GM12864 (cell line): ENCODE results near the gene ZBTB45.
"Not testable (repeated sequence)": the region's sequence is repeated elsewhere in the genome, so short reads cannot be mapped to it uniquely, and the experiment has no call there.

ENCODE experiments used
- DNase-seq: peaks from one replicate; pipeline ENCODE4 v3.0.0-alpha.2; 2011; ENCODE audit warnings: low read depth
- H3K4me3 ChIP-seq: 2 replicates; pipeline ENCODE4 v1.5.1; 2011; ENCODE audit warnings: mild to moderate bottlenecking, low read depth, low read length, control low read depth
- TF ChIP-seq, protein P1 (sequence below): IDR thresholded peaks from 2 replicates; pipeline ENCODE4 v1.5.1; 2011; ENCODE audit warnings: low read depth, mild to moderate bottlenecking, moderate library complexity, low read length, control low read depth, inconsistent platforms; ENCODE audit errors: missing control alignments

ZBTB45 gene

DNA sequence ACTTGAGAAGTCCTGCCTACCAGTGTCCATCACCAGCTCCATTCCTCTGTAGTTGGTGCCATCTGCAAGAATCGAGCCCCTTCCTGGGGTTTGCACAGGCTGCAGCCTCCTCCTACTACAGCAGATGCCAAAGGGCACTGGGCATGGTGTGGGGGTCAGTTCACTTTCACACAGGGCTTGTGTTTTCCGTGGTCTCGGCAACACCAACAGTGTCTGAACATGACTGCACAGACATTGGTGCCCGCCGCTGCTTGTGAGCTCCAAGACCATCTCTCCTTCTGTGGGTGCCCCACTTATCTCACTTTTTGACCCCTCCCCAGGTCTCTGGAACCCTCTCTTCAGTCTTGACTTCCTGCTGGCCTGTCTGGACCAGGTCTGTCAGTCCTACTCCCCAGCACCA lies 28.2 kb downstream of the ZBTB45 start:
- DNase-seq: no peak
- TF ChIP-seq, protein P1, sequence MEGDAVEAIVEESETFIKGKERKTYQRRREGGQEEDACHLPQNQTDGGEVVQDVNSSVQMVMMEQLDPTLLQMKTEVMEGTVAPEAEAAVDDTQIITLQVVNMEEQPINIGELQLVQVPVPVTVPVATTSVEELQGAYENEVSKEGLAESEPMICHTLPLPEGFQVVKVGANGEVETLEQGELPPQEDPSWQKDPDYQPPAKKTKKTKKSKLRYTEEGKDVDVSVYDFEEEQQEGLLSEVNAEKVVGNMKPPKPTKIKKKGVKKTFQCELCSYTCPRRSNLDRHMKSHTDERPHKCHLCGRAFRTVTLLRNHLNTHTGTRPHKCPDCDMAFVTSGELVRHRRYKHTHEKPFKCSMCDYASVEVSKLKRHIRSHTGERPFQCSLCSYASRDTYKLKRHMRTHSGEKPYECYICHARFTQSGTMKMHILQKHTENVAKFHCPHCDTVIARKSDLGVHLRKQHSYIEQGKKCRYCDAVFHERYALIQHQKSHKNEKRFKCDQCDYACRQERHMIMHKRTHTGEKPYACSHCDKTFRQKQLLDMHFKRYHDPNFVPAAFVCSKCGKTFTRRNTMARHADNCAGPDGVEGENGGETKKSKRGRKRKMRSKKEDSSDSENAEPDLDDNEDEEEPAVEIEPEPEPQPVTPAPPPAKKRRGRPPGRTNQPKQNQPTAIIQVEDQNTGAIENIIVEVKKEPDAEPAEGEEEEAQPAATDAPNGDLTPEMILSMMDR: no peak
- H3K4me3 ChIP-seq: no peak overlapping the region

DNA sequence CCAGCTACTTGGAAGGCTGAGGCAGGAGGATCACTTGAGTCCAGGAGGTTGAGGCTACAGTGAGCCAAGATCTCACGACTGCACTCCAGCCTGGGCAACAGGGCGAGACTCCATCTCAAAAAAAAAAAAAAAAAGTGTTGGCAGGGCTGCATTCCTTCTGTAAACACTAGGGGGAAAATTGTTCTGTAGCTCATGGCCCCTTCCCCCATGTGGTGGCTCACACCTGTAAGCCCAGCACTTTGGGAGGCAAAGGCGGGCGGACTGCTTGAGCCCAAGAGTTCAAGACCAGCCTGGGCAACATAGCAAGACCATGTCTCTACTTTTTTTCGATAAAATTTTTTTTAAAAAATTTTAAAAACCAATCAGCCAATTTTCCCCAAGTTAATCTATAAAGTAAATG lies 35.3 kb downstream of the ZBTB45 start:
- TF ChIP-seq, protein P1: peak; percentile 13
- DNase-seq, H3K4me3 ChIP-seq: not testable (repeated sequence)

DNA sequence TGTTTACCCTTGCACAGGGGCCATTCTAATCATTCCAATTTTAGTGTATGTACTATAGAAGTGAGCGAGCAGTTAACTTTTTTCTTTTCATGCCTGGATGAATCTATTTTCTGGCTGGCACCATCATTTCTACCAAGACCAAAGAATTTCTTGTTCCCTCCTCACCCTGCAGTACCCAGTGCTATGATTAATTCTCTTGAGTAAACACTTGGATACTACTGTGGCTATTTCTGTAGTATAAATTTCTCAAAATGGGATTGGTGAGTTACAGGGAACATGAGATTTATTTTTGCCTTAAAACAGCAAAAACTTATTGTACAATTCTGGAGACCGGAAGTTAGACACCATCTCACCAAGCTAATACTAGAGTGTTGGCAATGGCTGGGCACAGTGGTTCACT lies 35.8 kb downstream of the ZBTB45 start:
- no peak overlapping the region for H3K4me3 ChIP-seq
- TF ChIP-seq, protein P1: no peak
- no peak for DNase-seq

DNA sequence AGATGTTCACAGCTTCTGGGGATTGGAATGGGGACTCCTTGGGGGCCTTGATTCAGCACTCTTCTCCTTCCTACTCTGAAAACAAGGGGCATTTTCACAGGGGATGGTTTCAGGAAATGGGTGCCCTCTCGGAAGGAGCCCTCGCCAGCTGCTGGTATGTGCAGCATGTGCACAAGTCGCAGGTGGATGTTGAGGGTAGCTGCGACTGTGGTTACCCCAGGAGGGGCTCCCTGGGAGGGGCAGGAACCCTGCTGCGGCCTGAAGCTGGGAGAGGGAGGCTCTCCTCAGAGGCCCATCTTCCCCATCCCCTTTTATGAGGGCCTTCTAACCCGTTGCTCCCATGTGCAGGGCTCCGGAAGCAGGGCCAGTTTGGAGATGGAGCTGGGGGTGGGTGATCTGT lies 37.2 kb downstream of the ZBTB45 start:
- TF ChIP-seq, protein P1: no peak
- no peak for DNase-seq
- no peak overlapping the region for H3K4me3 ChIP-seq

DNA sequence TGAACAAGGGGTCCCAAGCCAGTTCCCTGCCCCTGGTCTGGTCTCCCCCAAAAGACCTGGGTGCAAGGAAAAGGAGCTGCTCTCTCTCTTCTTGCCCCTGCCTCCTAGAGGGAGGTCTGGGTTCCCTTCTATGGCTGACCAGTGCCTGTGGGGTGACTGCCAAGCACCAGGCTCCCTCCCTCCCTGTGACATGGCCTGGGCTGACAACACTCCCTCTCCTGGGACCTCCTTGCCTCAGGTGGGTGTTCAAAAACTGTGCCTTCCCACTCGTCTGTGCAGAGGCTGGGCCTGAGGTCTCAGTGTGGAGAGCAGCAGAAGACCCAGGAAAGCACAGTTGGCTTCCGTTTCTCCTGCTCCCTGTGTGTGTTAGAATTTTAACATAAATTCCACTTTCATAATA lies 38.8 kb downstream of the ZBTB45 start:
- DNase-seq: no peak
- TF ChIP-seq, protein P1: no peak
- no peak overlapping the region for H3K4me3 ChIP-seq

DNA sequence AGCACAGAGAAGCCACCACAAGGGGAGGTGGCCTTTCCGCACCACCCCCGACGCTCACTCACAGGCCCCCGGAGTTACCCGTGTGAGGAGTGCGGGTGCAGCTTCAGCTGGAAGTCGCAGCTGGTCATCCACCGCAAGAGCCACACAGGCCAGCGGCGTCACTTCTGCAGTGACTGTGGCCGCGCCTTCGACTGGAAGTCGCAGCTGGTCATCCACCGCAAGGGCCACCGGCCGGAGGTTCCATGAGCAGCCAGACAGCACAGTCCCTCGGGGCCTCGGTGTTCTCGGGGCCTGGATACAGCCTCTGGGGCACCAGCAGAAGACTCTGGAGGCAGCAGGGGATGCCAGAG lies 39.2 kb downstream of the ZBTB45 start:
- DNase-seq: no peak
- TF ChIP-seq, protein P1: no peak
- no peak overlapping the region for H3K4me3 ChIP-seq

DNA sequence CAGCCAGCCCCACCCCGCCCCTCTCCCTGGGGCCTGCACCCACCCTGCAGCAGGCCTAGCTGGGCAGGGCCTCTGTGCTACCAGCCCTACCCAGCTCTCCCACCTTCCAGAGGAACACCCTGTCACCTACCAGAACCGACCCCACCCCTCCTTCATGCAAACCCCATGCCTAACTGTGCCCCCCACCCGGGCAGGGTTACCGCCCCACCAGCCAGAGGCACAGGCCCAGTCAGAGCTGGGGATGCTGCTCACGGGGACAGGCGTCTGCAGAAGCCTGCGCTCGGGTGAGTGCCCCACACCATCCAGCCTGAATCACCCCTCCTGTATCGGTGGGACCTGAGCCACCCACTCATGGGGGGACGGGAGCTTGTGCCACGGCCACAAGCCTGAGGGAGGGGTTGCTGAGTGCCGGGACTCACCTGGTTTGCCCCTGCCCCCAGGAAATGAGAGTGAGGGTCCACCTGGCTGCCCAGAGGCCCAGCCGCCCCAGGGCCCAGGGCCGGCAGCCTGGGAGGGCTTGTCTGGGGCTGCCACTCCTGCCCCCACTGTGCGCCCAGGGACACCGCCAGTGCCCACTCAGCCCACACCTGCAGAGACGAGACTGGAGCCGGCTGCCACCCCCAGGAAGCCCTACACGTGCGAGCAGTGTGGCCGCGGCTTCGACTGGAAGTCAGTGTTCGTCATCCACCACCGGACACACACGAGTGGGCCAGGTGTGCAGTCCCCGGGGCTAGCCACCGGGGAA lies 39.7 kb downstream of the ZBTB45 start:
- TF ChIP-seq, protein P1: no peak
- no peak overlapping the region for H3K4me3 ChIP-seq
- DNase-seq: no peak
